Endothelial cell of umbilical vein (primary cell): ENCODE measurements around the gene THBS3. TPM values are rescaled to one million over a fixed set of nuclear protein-coding genes. Genes with fewer than 3 reads are reported as not detected.

Experiments
- BruUV-seq: library from RNA; stranded (reverse); fragments of 400-500 nt; replicated peaks from 2 replicates; lab custom pipeline; 2021; lab: Mats Ljungman, UMichigan
- CTCF ChIA-PET: fragments of 300-600, 350-600 bp; sonication (Branson Sonifier 250); formaldehyde crosslinking; loops from one replicate; lab custom pipeline; 2021; ENCODE audit warnings: antibody characterized with exemption, inconsistent platforms; lab: Charles Lee
- POLR2A ChIA-PET: fragments of 300-600, 350-600 bp; sonication (Branson Sonifier 250); formaldehyde crosslinking; loops from one replicate; lab custom pipeline; 2021; ENCODE audit warnings: antibody characterized with exemption, inconsistent platforms; lab: Charles Lee
- DNase-seq: peaks from one replicate; pipeline ENCODE4 v3.0.0-alpha.2; 2011; ENCODE audit warnings: low read depth, low spot score
- FAIRE-seq: peaks from 2 replicates; lab custom pipeline; 2011; peaks lifted over from hg19 to GRCh38; lab: Jason Lieb, UNC
- H2AFZ ChIP-seq: 2 replicates; pipeline ENCODE4 v1.6.0; 2012; ENCODE audit warnings: low read depth, low read length, control low read depth, inconsistent platforms
- H3K27ac ChIP-seq: 2 replicates; pipeline ENCODE4 v1.5.1; 2011; ENCODE audit warnings: low read depth, mild to moderate bottlenecking, control low read depth, low read length, moderate library complexity; ENCODE audit not compliant: insufficient read depth
- H3K27me3 ChIP-seq, 2 experiments: 2 replicates each; pipeline versions ENCODE4 v1.6.0 to v1.6.1; 2011; ENCODE audit warnings: low read length in 2 of 2, mixed read lengths in 1 of 2; ENCODE audit not compliant: control insufficient read depth in 2 of 2, insufficient read depth in 2 of 2
- H3K36me3 ChIP-seq, 2 experiments: 2 replicates in 1 of 2; 3 replicates in 1 of 2; pipeline ENCODE4 v1.5.1; 2011; ENCODE audit warnings: low read length in 2 of 2, mild to moderate bottlenecking in 1 of 2, moderate library complexity in 1 of 2; ENCODE audit not compliant: control insufficient read depth in 2 of 2, insufficient read depth in 2 of 2; ENCODE audit errors: extremely low read depth in 1 of 2
- H3K4me1 ChIP-seq: 3 replicates; pipeline ENCODE4 v1.5.1; 2011; ENCODE audit warnings: mild to moderate bottlenecking, low read length; ENCODE audit not compliant: control insufficient read depth, insufficient read depth; ENCODE audit errors: extremely low read depth
- H3K4me2 ChIP-seq: 2 replicates; pipeline ENCODE4 v1.6.1; 2011; ENCODE audit warnings: low read length, control low read depth, mixed read lengths; ENCODE audit not compliant: insufficient read depth
- H3K4me3 ChIP-seq, 3 experiments: fragments of 200-600 bp in 1 of 3; sonication (generic), shearing (Covaris generic) in 1 of 3; replicated peaks in 1 of 3; 2 replicates each; pipeline ENCODE4 v1.5.1; 2011 to 2016; ENCODE audit warnings: control low read depth in 3 of 3, low read length in 3 of 3, mild to moderate bottlenecking in 2 of 3, inconsistent platforms in 1 of 3, low read depth in 1 of 3, moderate library complexity in 1 of 3; ENCODE audit not compliant: insufficient read depth in 1 of 3
- H3K79me2 ChIP-seq: 2 replicates; pipeline ENCODE4 v1.6.0; 2012; ENCODE audit warnings: low read length, inconsistent platforms; ENCODE audit not compliant: control insufficient read depth, insufficient read depth
- H3K9ac ChIP-seq: replicated peaks from 2 replicates; pipeline ENCODE3; 2011; ENCODE audit warnings: low read length, control low read depth; ENCODE audit not compliant: insufficient read depth; ENCODE audit errors: extremely low read depth
- H3K9me1 ChIP-seq: replicated peaks from 3 replicates; pipeline ENCODE4 v1.6.0; 2011; ENCODE audit warnings: mild to moderate bottlenecking, low read length; ENCODE audit not compliant: control insufficient read depth, insufficient read depth; ENCODE audit errors: extremely low read depth
- H3K9me3 ChIP-seq: replicated peaks from 2 replicates; pipeline ENCODE4 v1.5.1; 2012; ENCODE audit warnings: low read length, inconsistent platforms; ENCODE audit not compliant: control insufficient read depth, insufficient read depth
- H4K20me1 ChIP-seq: replicated peaks from 2 replicates; pipeline ENCODE3; 2011; ENCODE audit warnings: mild to moderate bottlenecking, low read length; ENCODE audit not compliant: control insufficient read depth, insufficient read depth; ENCODE audit errors: extremely low read depth
- CTCF ChIP-seq, 2 donors: IDR thresholded peaks; 1 replicate in 1 of 2; 2 replicates in 1 of 2; pipeline ENCODE4 v1.5.1; 2011; ENCODE audit warnings: low read length in 2 of 2, mild to moderate bottlenecking in 2 of 2, moderate library complexity in 2 of 2, control low read depth in 1 of 2, inconsistent platforms in 1 of 2, low read depth in 1 of 2; ENCODE audit not compliant: insufficient read depth in 1 of 2; ENCODE audit errors: extremely low read depth in 1 of 2
- EZH2 ChIP-seq: IDR thresholded peaks from 2 replicates; pipeline ENCODE4 v1.6.1; 2012; ENCODE audit warnings: borderline replicate concordance, low read depth, mild to moderate bottlenecking, moderate library complexity, low read length, inconsistent platforms; ENCODE audit not compliant: severe bottlenecking
- FOS ChIP-seq: IDR thresholded peaks from 2 replicates; pipeline ENCODE4 v1.6.1; 2011; ENCODE audit warnings: mild to moderate bottlenecking, low read length, moderate library complexity, borderline replicate concordance; ENCODE audit not compliant: insufficient read depth
- GATA2 ChIP-seq: IDR thresholded peaks from 2 replicates; pipeline ENCODE4 v1.7.0; 2011; ENCODE audit warnings: low read depth, mild to moderate bottlenecking, moderate library complexity, mixed read lengths, low read length; ENCODE audit not compliant: insufficient read length, insufficient read depth
- JUN ChIP-seq: IDR thresholded peaks from 2 replicates; pipeline ENCODE4 v1.6.1; 2011; ENCODE audit warnings: borderline replicate concordance, low read depth; ENCODE audit not compliant: insufficient read length, insufficient read depth
- MAX ChIP-seq: IDR thresholded peaks from 2 replicates; pipeline ENCODE4 v1.6.1; 2011; ENCODE audit not compliant: insufficient read depth, insufficient read length
- MYC ChIP-seq: IDR thresholded peaks from one replicate; pipeline ENCODE4 v1.6.1; 2011; ENCODE audit warnings: mild to moderate bottlenecking, low read depth, low read length
- POLR2A ChIP-seq: IDR thresholded peaks from 2 replicates; pipeline ENCODE4 v1.6.1; 2012; ENCODE audit warnings: low read depth, mild to moderate bottlenecking, control low read depth, low read length
- POLR2AphosphoS5 ChIP-seq: IDR thresholded peaks from 2 replicates; pipeline ENCODE4 v1.6.1; 2012; ENCODE audit warnings: low read depth, mild to moderate bottlenecking, control low read depth, low read length, moderate library complexity; ENCODE audit not compliant: insufficient read depth
- dilution Hi-C: fragments of 300-500 bp; cut with MboI; formaldehyde crosslinking; loops from one replicate; pipeline ENCODE4 v1.15.0; 2019; ENCODE audit warnings: low sequenced_read_pairs; ENCODE audit not compliant: extremely low pct_ligation_motif_present
- intact Hi-C: fragments of 100-400 bp; cut with micrococcal nuclease; formaldehyde crosslinking; loops from one replicate; pipeline ENCODE4 v1.10.0; 2022
- polyA plus RNA-seq, 4 experiments: library from polyadenylated mRNA; depleted of rRNA in 3 of 4; stranded (reverse) in 3 of 4; unstranded in 1 of 4; fragments of >200 nt; gene quantifications; 2 replicates each; pipeline versions ENCODE4 v1.2.1 to v1.2.3, GENCODE V29; 2011 to 2012; ENCODE audit warnings: missing spikeins in 1 of 4
- total RNA-seq: library from RNA; stranded (reverse); gene quantifications from 2 replicates; pipeline ENCODE4 v1.2.3, GENCODE V29; 2021

Gene THBS3
- total and polyA plus RNA-seq, 2 donors (not counting 3 experiments of a cell fraction or from before 2014, with no cell fraction given), result 23.6 to 25.7 TPM

GRCh38 chr1:155166471-155167165, 41.1 kb downstream of the THBS3 start:
- Histone ChIP-seq H3K9me3 (no peaks in the 10 kb centered on the region), H3K9me1 (no peaks in the 10 kb centered on the region), H3K4me3 (no peak overlapping the region), H3K36me3 (peaks cover 3 to 9% of the 10 kb centered on the region in 2 experiments), H3K9ac (peak overlapping the region; percentile 67), H3K4me1 (peaks cover 16% of the 10 kb centered on the region), H2AFZ (peak overlapping the region; percentile 56), H3K27ac (peak overlapping the region; percentile 87), H3K27me3 (no peaks in the 10 kb centered on the region), H3K79me2 (peaks cover 3% of the 10 kb centered on the region), H4K20me1 (no peaks in the 10 kb centered on the region), H3K4me2 (peak overlapping the region; percentile 42)
- dilution Hi-C loops (no loop called here), intact Hi-C loops (loop anchor here (1.0 kb wide), 5 partner anchors 26 to 121 kb away; partner anchors contain the start of genes DPM3, EFNA1 and SLC50A1)
- DNase-seq (peak; percentile 86), FAIRE-seq (peak; percentile 81)
- POLR2A ChIA-PET, result interaction anchor here (0.6 to 1.7 kb wide), 4 partner anchors 27 to 75 kb away, joined by 3 to 5 read pairs (median 4); no protein-coding TSS in a partner anchor
- CTCF ChIA-PET, result interaction anchor here (0.6 to 8.3 kb wide), 30 partner anchors 11 to 607 kb away, joined by 3 to 673 read pairs (median 8); partner anchors contain the start of genes ADAM15, DPM3, EFNA1 and LENEP
- TF ChIP-seq MAX, result peak; percentile 63
- no peak for TF ChIP-seq JUN
- peak; percentile 38 for TF ChIP-seq POLR2AphosphoS5
- no TSS peak for BruUV-seq

- BruUV-seq, result no TSS peak
- Histone ChIP-seq H3K27me3 (no peaks in the 10 kb centered on the region), H4K20me1 (no peaks in the 10 kb centered on the region), H3K36me3 (peaks cover 3 to 9% of the 10 kb centered on the region in 2 experiments), H3K79me2 (no peaks in the 10 kb centered on the region), H3K27ac (peak overlapping the region; percentile 87), H3K9me3 (no peaks in the 10 kb centered on the region), H2AFZ (peak overlapping the region; percentile 56), H3K9me1 (no peaks in the 10 kb centered on the region), H3K4me3 (no peak overlapping the region), H3K9ac (peak overlapping the region; percentile 67), H3K4me1 (peaks cover 16% of the 10 kb centered on the region), H3K4me2 (peak overlapping the region; percentile 42)
- POLR2A ChIA-PET, result interaction anchor here (0.6 kb wide), 1 partner anchor 27 kb away, joined by 3 read pairs; no protein-coding TSS in a partner anchor
- FAIRE-seq (no peak), DNase-seq (no peak)
- TF ChIP-seq MYC, result no peak
- no peak for TF ChIP-seq EZH2
- no peak for TF ChIP-seq POLR2AphosphoS5
- no peak for TF ChIP-seq GATA2
- no peak for TF ChIP-seq JUN
- TF ChIP-seq POLR2A, result no peak
- TF ChIP-seq MAX, result no peak
- TF ChIP-seq FOS, result no peak
- TF ChIP-seq CTCF (IDR thresholded peaks at IDR 0.05; ENCODE audit: extremely low read depth in 1 of 2, insufficient read depth in 1 of 2, low read depth in 1 of 2, low read length in 2 of 2), result no peak
- CTCF ChIA-PET, result interaction anchor here (0.6 to 8.3 kb wide), 12 partner anchors 16 to 496 kb away, joined by 3 to 673 read pairs (median 18); partner anchors contain the start of genes ADAM15, DPM3, EFNA1 and SLC50A1
- intact Hi-C loops (no loop called here), dilution Hi-C loops (no loop called here)
Observed at GRCh38 chr1:155166051-155166470, 41.6 kb downstream of the THBS3 start.
